ENCODE measurements around the gene FGD6. TPM values are rescaled to one million over a fixed set of nuclear protein-coding genes. Genes with fewer than 3 reads are reported as not detected.

FGD6 gene
- total and polyA plus RNA-seq, 2 of the 4 experiments (the other 2 are of a cell fraction), result 2.6 to 9.5 TPM

GRCh38 chr12:95261109-95261508 is 43.8 kb upstream of the FGD6 start:
- 100% methylated on average over 2 of the region's 4 CpGs; no CpG with 5 or more reads in 1 of the 2 experiments for WGBS, 2 experiments (ENCODE audit: extremely low coverage in 2 of 2, insufficient read length in 1 of 2)
- H2AFZ ChIP-seq (replicated peaks; ENCODE audit: low read length, poor library complexity), result no peak overlapping the region
- CTCF ChIA-PET, result no interaction called here
- H2BK5ac ChIP-seq (ENCODE audit: low read depth, low read length, poor library complexity, severe bottlenecking), result no peak overlapping the region
- H3K4ac ChIP-seq (ENCODE audit: low read depth, low read length), result no peak overlapping the region
- H3K27ac ChIP-seq (ENCODE audit: insufficient read depth, low read length), result no peak overlapping the region
- H3K27me3 ChIP-seq (ENCODE audit: control insufficient read depth, insufficient read depth, low read length), result no peaks in the 10 kb centered on the region
- H2BK120ac ChIP-seq (ENCODE audit: low read depth, low read length), result no peak overlapping the region
- in situ Hi-C loops (cut with MboI; ENCODE audit: low sequenced_read_pairs) (no loop called here), dilution Hi-C loops (cut with HindIII; ENCODE audit: low sequenced_read_pairs, unreplicated experiment) (no loop called here), intact Hi-C loops (cut with micrococcal nuclease) (loop anchor here (5.0 kb wide), 1 partner anchor 39 kb away; no protein-coding TSS in a partner anchor)
- no peak overlapping the region for H3K23ac ChIP-seq (ENCODE audit: low read depth, low read length)
- no peaks in the 10 kb centered on the region for H3K9me3 ChIP-seq (ENCODE audit: control insufficient read depth, insufficient read depth, low read length)
- no peak overlapping the region for H3K4me3 ChIP-seq (ENCODE audit: insufficient read depth, low read depth, low read length)
- no peak overlapping the region for H4K8ac ChIP-seq (ENCODE audit: low read depth in 2 of 2, low read length in 2 of 2)
- no peak overlapping the region for H3K4me2 ChIP-seq (ENCODE audit: low read depth, low read length)
- DNase-seq (no peak), ATAC-seq (ENCODE audit: low read depth) (no peak)
- H3K4me1 ChIP-seq (ENCODE audit: control insufficient read depth, insufficient read depth, low read length), result no peaks in the 10 kb centered on the region; the same call in none of the 2 replicates
- BruUV-seq (replicated peaks), result no TSS peak
- H2AK9ac ChIP-seq (replicated peaks; ENCODE audit: low read depth, low read length, poor library complexity), result no peak overlapping the region
- no peak overlapping the region for H4K5ac ChIP-seq (ENCODE audit: low read depth, low read length)
- no peak overlapping the region for H2BK20ac ChIP-seq (ENCODE audit: low read depth, low read length)
- 0 out of 2 replicates have a peak, but pooled peaks cover 5% of the 10 kb centered on the region for H3K9me1 ChIP-seq (ENCODE audit: insufficient read depth, low read length)
- no peak overlapping the region for H3K9ac ChIP-seq (ENCODE audit: low read depth, low read length)
- H3K36me3 ChIP-seq (ENCODE audit: control insufficient read depth, insufficient read depth, low read length), result peaks cover 19% of the 10 kb centered on the region
- H2AK5ac ChIP-seq (ENCODE audit: low read depth, low read length), result no peak overlapping the region
- no peak overlapping the region for H3K14ac ChIP-seq (replicated peaks; ENCODE audit: low read depth, low read length)
- H3K79me1 ChIP-seq (ENCODE audit: low read depth in 1 of 2, low read length in 2 of 2), result peaks cover 19 to 25% of the 10 kb centered on the region in 2 experiments; a peak in 3 of 4 replicates
- no peak overlapping the region for H2BK15ac ChIP-seq (ENCODE audit: low read depth, low read length)
- no peak overlapping the region for H3K18ac ChIP-seq (ENCODE audit: low read depth, low read length)
- no peaks in the 10 kb centered on the region for H4K20me1 ChIP-seq (ENCODE audit: insufficient read depth, low read length)
- no peak overlapping the region for H4K91ac ChIP-seq (ENCODE audit: insufficient read depth, low read depth, low read length)
- POLR2A ChIA-PET (ENCODE audit: unreplicated experiment), result no interaction called here
- H3K56ac ChIP-seq (ENCODE audit: extremely low read depth, insufficient read depth, low read length), result no peak overlapping the region
- TF ChIP-seq USF2 (IDR thresholded peaks at IDR 0.05; ENCODE audit: low read depth, low read length) (no peak), FOS (IDR thresholded peaks at IDR 0.05; ENCODE audit: low read depth, low read length) (no peak), SMC3 (IDR thresholded peaks at IDR 0.05; ENCODE audit: low read depth, low read length) (no peak), MXI1 (IDR thresholded peaks at IDR 0.05; ENCODE audit: borderline replicate concordance, low read depth, low read length) (no peak), NFE2L2 (IDR thresholded peaks at IDR 0.05; ENCODE audit: low read depth, low read length) (no peak), ELK1 (IDR thresholded peaks at IDR 0.05; ENCODE audit: borderline replicate concordance, low read depth, low read length) (no peak), BHLHE40 (IDR thresholded peaks at IDR 0.05; ENCODE audit: low read depth, low read length) (no peak), MAZ (IDR thresholded peaks at IDR 0.05; ENCODE audit: borderline replicate concordance, low read depth, low read length) (no peak)
- TF ChIP-seq, protein P1, sequence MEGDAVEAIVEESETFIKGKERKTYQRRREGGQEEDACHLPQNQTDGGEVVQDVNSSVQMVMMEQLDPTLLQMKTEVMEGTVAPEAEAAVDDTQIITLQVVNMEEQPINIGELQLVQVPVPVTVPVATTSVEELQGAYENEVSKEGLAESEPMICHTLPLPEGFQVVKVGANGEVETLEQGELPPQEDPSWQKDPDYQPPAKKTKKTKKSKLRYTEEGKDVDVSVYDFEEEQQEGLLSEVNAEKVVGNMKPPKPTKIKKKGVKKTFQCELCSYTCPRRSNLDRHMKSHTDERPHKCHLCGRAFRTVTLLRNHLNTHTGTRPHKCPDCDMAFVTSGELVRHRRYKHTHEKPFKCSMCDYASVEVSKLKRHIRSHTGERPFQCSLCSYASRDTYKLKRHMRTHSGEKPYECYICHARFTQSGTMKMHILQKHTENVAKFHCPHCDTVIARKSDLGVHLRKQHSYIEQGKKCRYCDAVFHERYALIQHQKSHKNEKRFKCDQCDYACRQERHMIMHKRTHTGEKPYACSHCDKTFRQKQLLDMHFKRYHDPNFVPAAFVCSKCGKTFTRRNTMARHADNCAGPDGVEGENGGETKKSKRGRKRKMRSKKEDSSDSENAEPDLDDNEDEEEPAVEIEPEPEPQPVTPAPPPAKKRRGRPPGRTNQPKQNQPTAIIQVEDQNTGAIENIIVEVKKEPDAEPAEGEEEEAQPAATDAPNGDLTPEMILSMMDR (conservative IDR thresholded peaks at IDR 0.05; ENCODE audit: low read depth, low read length), result no peak

Data from IMR-90 (cell line).